K562 (cell line): ENCODE measurements around the gene MVD. TPM values are rescaled to one million over a fixed set of nuclear protein-coding genes. Genes with fewer than 3 reads are reported as not detected.
A peak's percentile ranks its signal among the peaks of the same experiment; 100 is the strongest.

Source experiments
- CBX5 ChIP-seq: IDR thresholded peaks from 2 replicates; pipeline ENCODE4 v1.6.1; 2014; ENCODE audit warnings: low read depth, borderline replicate concordance
- EP400 ChIP-seq: fragments of 450-650 bp; IDR thresholded peaks from 2 replicates; pipeline ENCODE4 v1.6.1; 2017; ENCODE audit warnings: antibody characterized with exemption, mild to moderate bottlenecking, moderate library complexity
- ETV5 ChIP-seq: sonication (generic); formaldehyde crosslinking; IDR thresholded peaks from 2 replicates; pipeline ENCODE4 v1.4.0; 2020; ENCODE audit warnings: low read depth, mild to moderate bottlenecking, missing genetic modification reagents
- GATAD2B ChIP-seq: fragments of 450-650 bp; IDR thresholded peaks from 2 replicates; pipeline ENCODE4 v1.6.1; 2017; ENCODE audit warnings: mild to moderate bottlenecking, borderline replicate concordance
- GTF3C2 ChIP-seq: IDR thresholded peaks from 3 replicates; pipeline ENCODE4 v1.6.1; 2011; ENCODE audit warnings: borderline replicate concordance, mild to moderate bottlenecking, moderate library complexity; ENCODE audit not compliant: insufficient read length; ENCODE audit errors: extremely low read depth
- HDAC2 ChIP-seq: fragments of 450-650 bp; IDR thresholded peaks from 2 replicates; pipeline ENCODE4 v1.6.1; 2016; ENCODE audit warnings: mild to moderate bottlenecking
- MAFK ChIP-seq: IDR thresholded peaks from 2 replicates; pipeline ENCODE4 v1.6.1; 2011; ENCODE audit warnings: low read length, improper control_type of control experiment
- NONO ChIP-seq, 2 experiments: fragments of 200-400 bp in 1 of 2; fragments of 450-650 bp in 1 of 2; formaldehyde crosslinking in 1 of 2; IDR thresholded peaks; 2 replicates each; pipeline ENCODE4 v1.6.1; 2017; ENCODE audit warnings: low read depth in 2 of 2, mild to moderate bottlenecking in 2 of 2, moderate library complexity in 2 of 2, low read length in 1 of 2
- NR2C1 ChIP-seq, 2 experiments: fragments of 450-650 bp; IDR thresholded peaks; 2 replicates each; pipeline ENCODE4 v1.6.1; 2017; ENCODE audit warnings: mild to moderate bottlenecking in 2 of 2, antibody characterized with exemption in 1 of 2, inconsistent platforms in 1 of 2, missing compliant biosample characterization in 1 of 2, missing genetic modification characterization in 1 of 2
- NR2F6 ChIP-seq: fragments of 450-650 bp; formaldehyde crosslinking; IDR thresholded peaks from 2 replicates; pipeline ENCODE4 v1.4.0; 2020; ENCODE audit warnings: mild to moderate bottlenecking
- NR3C1 ChIP-seq: sonication (generic); formaldehyde crosslinking; IDR thresholded peaks from 2 replicates; pipeline ENCODE4 v1.8.1; 2022; ENCODE audit warnings: missing genetic modification reagents
- POLR2H ChIP-seq: IDR thresholded peaks from 2 replicates; pipeline ENCODE4 v1.6.1; 2016; ENCODE audit warnings: missing genetic modification characterization, low read depth, mild to moderate bottlenecking, control low read depth, missing compliant biosample characterization, moderate library complexity
- POLR3G ChIP-seq: IDR thresholded peaks from 2 replicates; pipeline ENCODE4 v1.6.1; 2011; ENCODE audit not compliant: insufficient read length, insufficient replicate concordance; ENCODE audit errors: extremely low read depth
- RAD51 ChIP-seq: fragments of 450-650 bp; IDR thresholded peaks from 2 replicates; pipeline ENCODE4 v1.7.1; 2016; ENCODE audit warnings: low read depth, mild to moderate bottlenecking, borderline replicate concordance
- RREB1 ChIP-seq: fragments of 250-450 bp; sonication (Bioruptor Pico); IDR thresholded peaks from 2 replicates; pipeline ENCODE4 v1.4.0; 2020
- SMAD3 ChIP-seq: fragments of 450-650 bp; formaldehyde crosslinking; conservative IDR thresholded peaks from 2 replicates; pipeline ENCODE4 v1.4.0; 2020; ENCODE audit warnings: mild to moderate bottlenecking
- TCF7 ChIP-seq: sonication (generic); IDR thresholded peaks from 2 replicates; pipeline ENCODE4 v1.6.1; 2016; ENCODE audit warnings: antibody characterized with exemption, borderline replicate concordance
- ZNF551 ChIP-seq: fragments of 250-450 bp; sonication (Bioruptor Pico); IDR thresholded peaks from 2 replicates; pipeline ENCODE4 v1.5.0; 2021; ENCODE audit warnings: mild to moderate bottlenecking, moderate library complexity
- ZNF584 ChIP-seq: fragments of 200-800 bp; sonication (Bioruptor generic); IDR thresholded peaks from 2 replicates; pipeline ENCODE4 v1.6.1; 2016; ENCODE audit warnings: low read depth, mild to moderate bottlenecking, missing genetic modification characterization, missing compliant biosample characterization
- ZNF707 ChIP-seq: fragments of 250-450 bp; sonication (Bioruptor Pico); conservative IDR thresholded peaks from 2 replicates; pipeline ENCODE4 v1.8.0; 2022; ENCODE audit warnings: inconsistent platforms, mild to moderate bottlenecking, moderate library complexity
- polyA plus RNA-seq, 8 experiments: library from polyadenylated mRNA; depleted of rRNA in 4 of 8; stranded (reverse) in 5 of 8; unstranded in 3 of 8; fragments of >200 nt; fragmentation: Nextera tagmentation in 2 of 8; fragmentation: Illumina TruSeq in 1 of 8; extraction: Ambion mirVana in 2 of 8; extraction: Trizol in 1 of 8; gene quantifications; 2 replicates each; pipeline versions ENCODE4 v1.2.1 to v1.2.3, GENCODE V29; 2011 to 2014; ENCODE audit warnings: inconsistent platforms in 1 of 8, missing spikeins in 1 of 8
- total RNA-seq, 7 experiments: library from RNA; depleted of rRNA in 6 of 7; stranded (reverse); fragments of >200 nt in 6 of 7; fragmentation: Illumina TruSeq in 2 of 7; extraction: Trizol in 2 of 7; gene quantifications; 2 replicates each; pipeline versions ENCODE4 v1.2.1 to v1.2.3, GENCODE V29; 2011 to 2021; ENCODE audit warnings: low replicate concordance in 1 of 7

Gene MVD
- total and polyA plus RNA-seq, 9 of the 15 experiments (the other 6 are each of a cell fraction or from before 2014, with no cell fraction given) = 12.2 to 141 (median 45.3) TPM

GRCh38 chr16:88686439-88687253 is 23.8 kb upstream of the MVD start, which contains the start of gene SNAI3 (continued):
- TF ChIP-seq POLR3G = no peak
- no peak for TF ChIP-seq ETV5 (CRISPR knock-in tag)
- TF ChIP-seq ZNF584 (CRISPR knock-in tag) = no peak
- no peak for TF ChIP-seq GTF3C2
- TF ChIP-seq ZNF551 = no peak
- TF ChIP-seq MAFK = no peak
- TF ChIP-seq NR2C1 (IDR thresholded peaks at IDR 0.05) = no peak
- no peak for TF ChIP-seq NR2C1 (tag; IDR thresholded peaks at IDR 0.05)
- no peak for TF ChIP-seq NR3C1 (CRISPR knock-in tag)
- TF ChIP-seq EP400 = no peak
- TF ChIP-seq RREB1 (CRISPR knock-in tag) = no peak
- TF ChIP-seq NR2F6 (CRISPR knock-in tag) = no peak
- TF ChIP-seq CBX5 = no peak
- TF ChIP-seq TCF7 = 0 out of 2 replicates have a peak, but pooled peaks have one; percentile 49
- no peak for TF ChIP-seq RAD51
- no peak for TF ChIP-seq SMAD3
- TF ChIP-seq ZNF707 (CRISPR knock-in tag) = no peak
- no peak for TF ChIP-seq NONO (IDR thresholded peaks at IDR 0.05; ENCODE audit: low read depth in 2 of 2, low read length in 1 of 2)
- TF ChIP-seq GATAD2B = no peak
- TF ChIP-seq POLR2H (tag) = no peak
- TF ChIP-seq HDAC2 = no peak
